Activated T-cell treated with anti-CD3 and anti-CD28 coated beads, Interleukin-2, amount 50 U/mL, for 24 hours (primary cell): ENCODE results near the gene NUP35.
"Not testable (repeated sequence)": the region's sequence is repeated elsewhere in the genome, so short reads cannot be mapped to it uniquely, and the experiment has no call there.

ENCODE experiments used
- DNase-seq: peaks from one replicate; pipeline ENCODE4 v3.0.0-alpha.2; 2020
- H3K27ac Mint-ChIP-seq: 2 replicates; pipeline ENCODE4 v1.8.0; 2020; ENCODE audit warnings: mild to moderate bottlenecking, mixed read lengths
- H3K27me3 Mint-ChIP-seq: 2 replicates; pipeline ENCODE4 v1.8.0; 2020; ENCODE audit warnings: mixed read lengths
- H3K36me3 Mint-ChIP-seq: 2 replicates; pipeline ENCODE4 v1.8.0; 2020; ENCODE audit warnings: low read depth, mixed read lengths
- H3K4me1 Mint-ChIP-seq: 2 replicates; pipeline ENCODE4 v1.8.0; 2020; ENCODE audit warnings: low read depth, mixed read lengths
- H3K4me3 Mint-ChIP-seq: 2 replicates; pipeline ENCODE4 v1.8.0; 2020; ENCODE audit warnings: mild to moderate bottlenecking, moderate library complexity, mixed read lengths
- H3K9me3 Mint-ChIP-seq: 2 replicates; pipeline ENCODE4 v1.8.0; 2020; ENCODE audit warnings: mixed read lengths

NUP35 gene

GRCh38 chr2:183163821-183164649 lies 39.8 kb downstream of the NUP35 start:
- no peak overlapping the region for H3K27ac Mint-ChIP-seq
- H3K4me1 Mint-ChIP-seq = peaks cover 9% of the 10 kb centered on the region
- no peaks in the 10 kb centered on the region for H3K27me3 Mint-ChIP-seq
- H3K9me3 Mint-ChIP-seq = peaks cover 5% of the 10 kb centered on the region
- no peak for DNase-seq
- no peak overlapping the region for H3K4me3 Mint-ChIP-seq
- peaks cover 92% of the 10 kb centered on the region for H3K36me3 Mint-ChIP-seq

- H3K36me3 Mint-ChIP-seq = peaks cover 92% of the 10 kb centered on the region
- no peak overlapping the region for H3K4me3 Mint-ChIP-seq
- H3K27ac Mint-ChIP-seq = no peak overlapping the region
- peaks cover 13% of the 10 kb centered on the region for H3K4me1 Mint-ChIP-seq
- H3K27me3 Mint-ChIP-seq = no peaks in the 10 kb centered on the region
- H3K9me3 Mint-ChIP-seq = peaks cover 5% of the 10 kb centered on the region
- DNase-seq = no peak
Measured at GRCh38 chr2:183164650-183165015, 40.4 kb downstream of the NUP35 start.

- H3K9me3 Mint-ChIP-seq = peaks cover 5% of the 10 kb centered on the region
Measured at GRCh38 chr2:183166210-183166609, 42.0 kb downstream of the NUP35 start.

GRCh38 chr2:183166976-183167375 lies 42.7 kb downstream of the NUP35 start:
- not testable (repeated sequence) for H3K9me3 Mint-ChIP-seq, DNase-seq, H3K27me3 Mint-ChIP-seq, H3K4me3 Mint-ChIP-seq, H3K27ac Mint-ChIP-seq
- H3K36me3 Mint-ChIP-seq = peaks cover 95% of the 10 kb centered on the region
- peaks cover 28% of the 10 kb centered on the region for H3K4me1 Mint-ChIP-seq

More at GRCh38 chr2:183166210-183166609, 42.0 kb downstream of the NUP35 start:
- no peak for DNase-seq
- Mint-ChIP-seq H3K36me3 (peaks cover 97% of the 10 kb centered on the region), H3K27me3 (no peaks in the 10 kb centered on the region), H3K4me1 (peaks cover 28% of the 10 kb centered on the region), H3K4me3 (no peak overlapping the region), H3K27ac (no peak overlapping the region)

- Mint-ChIP-seq H3K4me3 (no peak overlapping the region), H3K9me3 (peaks cover 21% of the 10 kb centered on the region), H3K27ac (no peak overlapping the region), H3K27me3 (no peaks in the 10 kb centered on the region), H3K4me1 (peaks cover 28% of the 10 kb centered on the region), H3K36me3 (peaks cover 86% of the 10 kb centered on the region)
- DNase-seq = no peak
Measured at GRCh38 chr2:183172220-183172887, 48.1 kb downstream of the NUP35 start.

- Mint-ChIP-seq H3K27me3 (no peaks in the 10 kb centered on the region), H3K36me3 (peaks cover 96% of the 10 kb centered on the region), H3K27ac (no peak overlapping the region), H3K9me3 (peaks cover 49% of the 10 kb centered on the region), H3K4me1 (no peaks in the 10 kb centered on the region), H3K4me3 (no peak overlapping the region)
- DNase-seq = no peak
Measured at GRCh38 chr2:183179156-183179555, 54.9 kb downstream of the NUP35 start.

- Mint-ChIP-seq H3K9me3 (peaks cover 21% of the 10 kb centered on the region), H3K36me3 (peaks cover 99% of the 10 kb centered on the region), H3K4me3 (no peak overlapping the region), H3K27ac (peak overlapping the region; percentile 11), H3K27me3 (no peaks in the 10 kb centered on the region), H3K4me1 (peaks cover 9% of the 10 kb centered on the region)
- no peak for DNase-seq
Measured at GRCh38 chr2:183185534-183185933, 61.3 kb downstream of the NUP35 start.

- H3K4me1 Mint-ChIP-seq = peaks cover 9% of the 10 kb centered on the region
- H3K36me3 Mint-ChIP-seq = peaks cover 97% of the 10 kb centered on the region
- peaks cover 20% of the 10 kb centered on the region for H3K9me3 Mint-ChIP-seq
- H3K27me3 Mint-ChIP-seq = no peaks in the 10 kb centered on the region
- no peak overlapping the region for H3K4me3 Mint-ChIP-seq
- H3K27ac Mint-ChIP-seq = no peak overlapping the region
- no peak for DNase-seq
Measured at GRCh38 chr2:183186296-183186695, 62.1 kb downstream of the NUP35 start.

- Mint-ChIP-seq H3K36me3 (peaks cover 97% of the 10 kb centered on the region), H3K27me3 (no peaks in the 10 kb centered on the region), H3K27ac (no peak overlapping the region), H3K4me3 (no peak overlapping the region), H3K9me3 (peaks cover 15% of the 10 kb centered on the region), H3K4me1 (peaks cover 9% of the 10 kb centered on the region)
- DNase-seq = no peak
Measured at GRCh38 chr2:183186766-183187165, 62.5 kb downstream of the NUP35 start.

- DNase-seq = no peak
- H3K9me3 Mint-ChIP-seq = no peaks in the 10 kb centered on the region
- H3K4me3 Mint-ChIP-seq = no peak overlapping the region
- peaks cover 83% of the 10 kb centered on the region for H3K36me3 Mint-ChIP-seq
- peaks cover 5% of the 10 kb centered on the region for H3K4me1 Mint-ChIP-seq
- H3K27ac Mint-ChIP-seq = no peak overlapping the region
- H3K27me3 Mint-ChIP-seq = no peaks in the 10 kb centered on the region
Measured at GRCh38 chr2:183192343-183192742, 68.1 kb downstream of the NUP35 start.

- H3K27ac Mint-ChIP-seq = no peak overlapping the region
Measured at GRCh38 chr2:183193904-183194303, 69.7 kb downstream of the NUP35 start.

GRCh38 chr2:183195397-183195796 lies 71.2 kb downstream of the NUP35 start:
- no peak overlapping the region for H3K4me3 Mint-ChIP-seq
- peaks cover 73% of the 10 kb centered on the region for H3K36me3 Mint-ChIP-seq
- no peaks in the 10 kb centered on the region for H3K27me3 Mint-ChIP-seq
- H3K9me3 Mint-ChIP-seq = no peaks in the 10 kb centered on the region
- DNase-seq = no peak
- H3K4me1 Mint-ChIP-seq = peaks cover 5% of the 10 kb centered on the region
- H3K27ac Mint-ChIP-seq = no peak overlapping the region

More at GRCh38 chr2:183193904-183194303, 69.7 kb downstream of the NUP35 start:
- no peak overlapping the region for H3K4me3 Mint-ChIP-seq
- DNase-seq = no peak
- H3K4me1 Mint-ChIP-seq = peaks cover 5% of the 10 kb centered on the region
- H3K36me3 Mint-ChIP-seq = peaks cover 80% of the 10 kb centered on the region
- H3K9me3 Mint-ChIP-seq = no peaks in the 10 kb centered on the region
- H3K27me3 Mint-ChIP-seq = no peaks in the 10 kb centered on the region

- Mint-ChIP-seq H3K36me3 (peaks cover 69% of the 10 kb centered on the region), H3K4me1 (peaks cover 5% of the 10 kb centered on the region), H3K27ac (peak overlapping the region; percentile 45), H3K9me3 (no peaks in the 10 kb centered on the region), H3K4me3 (no peak overlapping the region), H3K27me3 (no peaks in the 10 kb centered on the region)
- no peak for DNase-seq
Measured at GRCh38 chr2:183195998-183196409, 71.8 kb downstream of the NUP35 start.

GRCh38 chr2:183204397-183204796 lies 80.2 kb downstream of the NUP35 start:
- no peak for DNase-seq
- Mint-ChIP-seq H3K36me3 (peaks cover 30% of the 10 kb centered on the region), H3K27me3 (no peaks in the 10 kb centered on the region), H3K9me3 (peaks cover 5% of the 10 kb centered on the region), H3K4me1 (peaks cover 2% of the 10 kb centered on the region), H3K4me3 (no peak overlapping the region), H3K27ac (no peak overlapping the region)

GRCh38 chr2:183207110-183207509 lies 82.9 kb downstream of the NUP35 start:
- Mint-ChIP-seq H3K4me1 (peaks cover 3% of the 10 kb centered on the region), H3K4me3 (no peak overlapping the region), H3K9me3 (peaks cover 13% of the 10 kb centered on the region), H3K27me3 (no peaks in the 10 kb centered on the region), H3K36me3 (peaks cover 37% of the 10 kb centered on the region), H3K27ac (no peak overlapping the region)
- DNase-seq = no peak
